ENCODE results near the gene GLYATL1. TPM values are rescaled to one million over a fixed set of nuclear protein-coding genes. Genes with fewer than 3 reads are reported as not detected.

Gene GLYATL1
- total and polyA plus RNA-seq, 2 donors (not counting 1 experiment from before 2014, with no cell fraction given): 0.33 to 0.51 TPM

DNA sequence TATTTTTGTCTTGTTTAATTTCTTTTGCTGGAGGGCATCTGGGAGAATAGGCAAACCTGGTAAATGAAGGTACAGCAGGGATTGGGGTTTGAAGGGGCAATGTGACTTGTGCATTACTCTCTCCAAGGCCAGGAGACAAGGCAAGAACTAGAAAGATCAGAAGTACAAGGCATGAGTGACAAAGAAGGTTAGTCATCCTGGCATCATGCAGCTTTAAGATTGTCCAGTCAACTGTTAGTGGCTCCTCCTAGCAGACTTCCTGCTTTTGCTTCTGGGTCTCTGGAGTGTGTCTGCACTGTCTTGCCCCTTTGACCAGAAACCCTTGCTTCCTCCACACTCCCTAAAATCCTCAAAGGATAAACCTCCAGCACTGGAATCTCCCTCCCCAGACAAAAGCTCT is 27.2 kb upstream of the GLYATL1 start:
- no peak overlapping the region for H3K4me2 ChIP-seq (ENCODE audit: extremely low read depth, insufficient read depth, low read length)
- H2AFZ ChIP-seq (ENCODE audit: low read length): no peak overlapping the region
- H3K27me3 ChIP-seq (ENCODE audit: control insufficient read depth, insufficient read depth, low read length): no peaks in the 10 kb centered on the region
- H3K4me3 ChIP-seq (replicated peaks in 1 of 4; ENCODE audit: control extremely low read depth in 1 of 4, insufficient read depth in 1 of 4, low read depth in 3 of 4, low read length in 4 of 4): no peak overlapping the region
- H3K9me3 ChIP-seq (ENCODE audit: control insufficient read depth, insufficient read depth, low read depth, low read length): no peaks in the 10 kb centered on the region
- no peak overlapping the region for H3K27ac ChIP-seq (ENCODE audit: insufficient read depth, low read length)
- no peaks in the 10 kb centered on the region for H4K20me1 ChIP-seq (ENCODE audit: control insufficient read depth, extremely low read depth, insufficient read depth, low read length)
- no peaks in the 10 kb centered on the region for H3K79me2 ChIP-seq (ENCODE audit: control insufficient read depth, insufficient read depth, low read length)
- H3K9ac ChIP-seq (ENCODE audit: insufficient read depth, low read length): no peak overlapping the region
- no peaks in the 10 kb centered on the region for H3K4me1 ChIP-seq (ENCODE audit: control insufficient read depth, extremely low read depth, insufficient read depth, low read length)
- DNase-seq (ENCODE audit: low read depth in 2 of 2): peak in 1 of 2 donors; percentile 35
- no peak for TF ChIP-seq EZH2 (IDR thresholded peaks at IDR 0.05; ENCODE audit: low read length, missing control alignments)
- TF ChIP-seq, protein P1, sequence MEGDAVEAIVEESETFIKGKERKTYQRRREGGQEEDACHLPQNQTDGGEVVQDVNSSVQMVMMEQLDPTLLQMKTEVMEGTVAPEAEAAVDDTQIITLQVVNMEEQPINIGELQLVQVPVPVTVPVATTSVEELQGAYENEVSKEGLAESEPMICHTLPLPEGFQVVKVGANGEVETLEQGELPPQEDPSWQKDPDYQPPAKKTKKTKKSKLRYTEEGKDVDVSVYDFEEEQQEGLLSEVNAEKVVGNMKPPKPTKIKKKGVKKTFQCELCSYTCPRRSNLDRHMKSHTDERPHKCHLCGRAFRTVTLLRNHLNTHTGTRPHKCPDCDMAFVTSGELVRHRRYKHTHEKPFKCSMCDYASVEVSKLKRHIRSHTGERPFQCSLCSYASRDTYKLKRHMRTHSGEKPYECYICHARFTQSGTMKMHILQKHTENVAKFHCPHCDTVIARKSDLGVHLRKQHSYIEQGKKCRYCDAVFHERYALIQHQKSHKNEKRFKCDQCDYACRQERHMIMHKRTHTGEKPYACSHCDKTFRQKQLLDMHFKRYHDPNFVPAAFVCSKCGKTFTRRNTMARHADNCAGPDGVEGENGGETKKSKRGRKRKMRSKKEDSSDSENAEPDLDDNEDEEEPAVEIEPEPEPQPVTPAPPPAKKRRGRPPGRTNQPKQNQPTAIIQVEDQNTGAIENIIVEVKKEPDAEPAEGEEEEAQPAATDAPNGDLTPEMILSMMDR (conservative IDR thresholded peaks at IDR 0.05 in 1 of 2, IDR thresholded peaks at IDR 0.05 in 1 of 2; ENCODE audit: low read depth in 1 of 2, low read length in 2 of 2): no peak
- H3K36me3 ChIP-seq (ENCODE audit: control insufficient read depth, insufficient read depth, low read length): no peaks in the 10 kb centered on the region

DNA sequence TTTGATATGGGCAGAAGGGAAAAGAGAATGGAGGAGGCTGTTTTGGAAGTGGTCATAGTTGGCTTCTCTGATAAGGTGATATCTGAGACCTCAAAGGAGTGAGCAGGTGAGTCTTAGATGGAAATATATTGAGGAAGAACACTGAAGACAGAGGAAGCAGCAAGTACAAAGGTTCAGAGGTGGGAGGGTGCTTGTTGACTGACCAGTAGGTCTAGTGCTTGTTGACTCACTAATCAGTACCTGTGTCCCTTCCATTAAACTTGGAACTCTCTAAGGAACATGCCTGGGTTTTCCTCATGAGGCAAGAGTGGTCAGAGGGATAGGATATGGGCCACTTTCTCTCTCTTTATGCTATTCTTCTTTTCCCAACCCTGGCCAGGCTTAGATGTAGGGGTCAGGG is 25.6 kb upstream of the GLYATL1 start:
- Histone ChIP-seq H3K4me1 (ENCODE audit: control insufficient read depth, extremely low read depth, insufficient read depth, low read length) (no peaks in the 10 kb centered on the region), H3K9me3 (ENCODE audit: control insufficient read depth, insufficient read depth, low read depth, low read length) (no peaks in the 10 kb centered on the region), H3K27me3 (ENCODE audit: control insufficient read depth, insufficient read depth, low read length) (no peaks in the 10 kb centered on the region), H3K36me3 (ENCODE audit: control insufficient read depth, insufficient read depth, low read length) (no peaks in the 10 kb centered on the region), H3K4me2 (ENCODE audit: extremely low read depth, insufficient read depth, low read length) (no peak overlapping the region), H4K20me1 (ENCODE audit: control insufficient read depth, extremely low read depth, insufficient read depth, low read length) (no peaks in the 10 kb centered on the region), H2AFZ (ENCODE audit: low read length) (no peak overlapping the region), H3K4me3 (replicated peaks in 1 of 4; ENCODE audit: control extremely low read depth in 1 of 4, insufficient read depth in 1 of 4, low read depth in 3 of 4, low read length in 4 of 4) (no peak overlapping the region), H3K27ac (ENCODE audit: insufficient read depth, low read length) (no peak overlapping the region), H3K9ac (ENCODE audit: insufficient read depth, low read length) (no peak overlapping the region), H3K79me2 (ENCODE audit: control insufficient read depth, insufficient read depth, low read length) (no peaks in the 10 kb centered on the region)
- TF ChIP-seq EZH2 (IDR thresholded peaks at IDR 0.05; ENCODE audit: low read length, missing control alignments): no peak
- TF ChIP-seq, protein P1 (conservative IDR thresholded peaks at IDR 0.05 in 1 of 2, IDR thresholded peaks at IDR 0.05 in 1 of 2; ENCODE audit: low read depth in 1 of 2, low read length in 2 of 2): no peak
- DNase-seq (ENCODE audit: low read depth in 2 of 2): no peak

DNA sequence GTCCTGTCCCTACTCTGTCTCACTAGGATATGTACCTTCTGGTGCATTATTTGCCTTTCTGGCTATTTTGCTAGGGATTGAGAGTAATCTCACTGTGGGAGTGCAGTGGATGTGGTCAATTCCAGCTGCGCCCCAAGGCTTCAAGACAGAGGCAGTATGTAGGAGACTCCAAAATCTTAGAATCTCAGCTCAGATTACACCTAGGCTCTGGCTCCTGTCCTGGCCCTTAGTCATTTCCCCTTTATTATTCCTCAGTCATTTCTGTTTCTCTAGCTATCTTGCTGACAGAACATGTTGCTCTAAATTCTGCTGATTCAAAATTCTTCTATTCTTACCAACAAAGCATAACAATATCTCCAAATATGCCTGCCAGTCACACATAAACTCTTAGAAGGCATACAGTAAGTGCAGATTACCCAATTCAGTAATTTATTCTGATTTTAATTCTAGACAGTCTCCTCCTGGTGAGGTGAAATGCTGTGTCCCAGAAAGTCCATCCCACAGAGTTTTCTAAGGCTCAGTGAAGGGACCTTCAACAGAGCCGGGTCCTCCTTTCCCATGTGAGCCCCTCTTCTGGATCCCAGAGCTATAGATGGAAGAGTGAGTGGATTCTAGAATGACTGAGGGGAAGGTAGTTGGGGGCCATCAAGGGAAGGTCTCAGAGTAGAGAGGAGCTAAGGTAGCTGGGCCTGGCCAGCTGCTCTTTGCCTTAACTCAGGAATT is 24.3 kb upstream of the GLYATL1 start:
- Histone ChIP-seq H3K79me2 (ENCODE audit: control insufficient read depth, insufficient read depth, low read length) (no peaks in the 10 kb centered on the region), H3K9ac (ENCODE audit: insufficient read depth, low read length) (no peak overlapping the region), H3K36me3 (ENCODE audit: control insufficient read depth, insufficient read depth, low read length) (no peaks in the 10 kb centered on the region), H3K27ac (ENCODE audit: insufficient read depth, low read length) (no peak overlapping the region), H2AFZ (ENCODE audit: low read length) (no peak overlapping the region), H3K4me1 (ENCODE audit: control insufficient read depth, extremely low read depth, insufficient read depth, low read length) (no peaks in the 10 kb centered on the region), H4K20me1 (ENCODE audit: control insufficient read depth, extremely low read depth, insufficient read depth, low read length) (no peaks in the 10 kb centered on the region), H3K9me3 (ENCODE audit: control insufficient read depth, insufficient read depth, low read depth, low read length) (no peaks in the 10 kb centered on the region), H3K4me2 (ENCODE audit: extremely low read depth, insufficient read depth, low read length) (no peak overlapping the region), H3K4me3 (replicated peaks in 1 of 4; ENCODE audit: control extremely low read depth in 1 of 4, insufficient read depth in 1 of 4, low read depth in 3 of 4, low read length in 4 of 4) (no peak overlapping the region), H3K27me3 (ENCODE audit: control insufficient read depth, insufficient read depth, low read length) (no peaks in the 10 kb centered on the region)
- TF ChIP-seq, protein P1 (conservative IDR thresholded peaks at IDR 0.05 in 1 of 2, IDR thresholded peaks at IDR 0.05 in 1 of 2; ENCODE audit: low read depth in 1 of 2, low read length in 2 of 2): no peak
- no peak for TF ChIP-seq EZH2 (IDR thresholded peaks at IDR 0.05; ENCODE audit: low read length, missing control alignments)
- DNase-seq (ENCODE audit: low read depth in 2 of 2): peak in 1 of 2 donors; percentile 44

All from fibroblast of lung (primary cell).